ENCODE results near the gene ITGA2. TPM values are rescaled to one million over a fixed set of nuclear protein-coding genes. Genes with fewer than 3 reads are reported as not detected.

The ITGA2 gene
- total and polyA plus RNA-seq, 2 experiments from 2014 or later = 10.4 to 21.5 TPM

GRCh38 chr5:52983731-52984636 is 5.2 kb upstream of the ITGA2 start:
- Histone ChIP-seq H3K4me3 (no peak overlapping the region), H3K27ac (peak overlapping the region; percentile 16), H3K9me3 (ENCODE audit: low read depth) (no peaks in the 10 kb centered on the region), H3F3A (ENCODE audit: insufficient read depth) (peaks cover 59% of the 10 kb centered on the region), H2AFZ (no peak overlapping the region), H3K9me2 (ENCODE audit: insufficient read depth) (no peaks in the 10 kb centered on the region), H3K27me3 (replicated peaks; ENCODE audit: insufficient read depth) (no peaks in the 10 kb centered on the region), H3K79me2 (ENCODE audit: insufficient read depth) (no peaks in the 10 kb centered on the region), H3K4me2 (ENCODE audit: unreplicated experiment) (no peak overlapping the region), H4K20me1 (ENCODE audit: insufficient read depth) (no peaks in the 10 kb centered on the region), H3K9ac (no peak overlapping the region), H3K4me1 (ENCODE audit: insufficient read depth) (peaks cover 47% of the 10 kb centered on the region), H3K36me3 (ENCODE audit: low read depth) (no peaks in the 10 kb centered on the region)
- no peak for TF ChIP-seq EZH2 (IDR thresholded peaks at IDR 0.05; ENCODE audit: insufficient read depth, poor library complexity, severe bottlenecking)
- no peak for TF ChIP-seq EZH2phosphoT487 (IDR thresholded peaks at IDR 0.05; ENCODE audit: insufficient read depth, low read depth)
- DNase-seq = peak; percentile 53
- in situ Hi-C loops (cut with MboI) = no loop called here
- 4 to 10% methylated on average over 3 of the region's 3 CpGs for WGBS, 2 experiments (ENCODE audit: low coverage in 1 of 2, low lambda C conversion rate in 2 of 2, missing lambda C conversion rate in 2 of 2)

- Histone ChIP-seq H3K4me3 (no peak overlapping the region), H2AFZ (no peak overlapping the region), H3K9me3 (ENCODE audit: low read depth) (no peaks in the 10 kb centered on the region), H3K27me3 (replicated peaks; ENCODE audit: insufficient read depth) (no peaks in the 10 kb centered on the region), H3K9me2 (ENCODE audit: insufficient read depth) (no peaks in the 10 kb centered on the region), H3K27ac (peak overlapping the region; percentile 38), H4K20me1 (ENCODE audit: insufficient read depth) (no peaks in the 10 kb centered on the region), H3K4me1 (ENCODE audit: insufficient read depth) (peaks cover 48% of the 10 kb centered on the region), H3K79me2 (ENCODE audit: insufficient read depth) (peaks cover 11% of the 10 kb centered on the region), H3K4me2 (ENCODE audit: unreplicated experiment) (no peak overlapping the region), H3K36me3 (ENCODE audit: low read depth) (no peaks in the 10 kb centered on the region), H3F3A (ENCODE audit: insufficient read depth) (peaks cover 64% of the 10 kb centered on the region), H3K9ac (no peak overlapping the region)
- TF ChIP-seq EZH2 (IDR thresholded peaks at IDR 0.05; ENCODE audit: insufficient read depth, poor library complexity, severe bottlenecking) (no peak), EZH2phosphoT487 (IDR thresholded peaks at IDR 0.05; ENCODE audit: insufficient read depth, low read depth) (no peak)
- 29 to 36% methylated on average over 3 of the region's 3 CpGs for WGBS, 2 experiments (ENCODE audit: low coverage in 1 of 2, low lambda C conversion rate in 2 of 2, missing lambda C conversion rate in 2 of 2)
- DNase-seq = peak; percentile 80
- in situ Hi-C loops (cut with MboI) = no loop called here
Observed at GRCh38 chr5:52985306-52985705, 3.8 kb upstream of the ITGA2 start.

- TF ChIP-seq EZH2phosphoT487 (IDR thresholded peaks at IDR 0.05; ENCODE audit: insufficient read depth, low read depth) = no peak
- TF ChIP-seq EZH2 (IDR thresholded peaks at IDR 0.05; ENCODE audit: insufficient read depth, poor library complexity, severe bottlenecking) = no peak
- Histone ChIP-seq H3K27me3 (replicated peaks; ENCODE audit: insufficient read depth) (no peaks in the 10 kb centered on the region), H3F3A (ENCODE audit: insufficient read depth) (peaks cover 71% of the 10 kb centered on the region), H3K79me2 (ENCODE audit: insufficient read depth) (peaks cover 36% of the 10 kb centered on the region), H3K27ac (peak overlapping the region; percentile 62), H3K4me2 (ENCODE audit: unreplicated experiment) (peak overlapping the region; percentile 80), H3K9me3 (ENCODE audit: low read depth) (no peaks in the 10 kb centered on the region), H2AFZ (no peak overlapping the region), H3K36me3 (ENCODE audit: low read depth) (0 out of 2 replicates have a peak, but pooled peaks cover 3% of the 10 kb centered on the region), H3K9me2 (ENCODE audit: insufficient read depth) (no peaks in the 10 kb centered on the region), H3K4me1 (ENCODE audit: insufficient read depth) (peaks cover 61% of the 10 kb centered on the region), H3K4me3 (peak overlapping the region; percentile 82), H4K20me1 (ENCODE audit: insufficient read depth) (no peaks in the 10 kb centered on the region), H3K9ac (peak overlapping the region; percentile 79)
- in situ Hi-C loops (cut with MboI) = no loop called here
- DNase-seq = peak; percentile 84
- WGBS, 2 experiments (ENCODE audit: low coverage in 1 of 2, low lambda C conversion rate in 2 of 2, missing lambda C conversion rate in 2 of 2) = 12 to 14% methylated on average over 4 of the region's 4 CpGs
Observed at GRCh38 chr5:52987711-52988331, 1.3 kb upstream of the ITGA2 start.

- in situ Hi-C loops (cut with MboI) = no loop called here
- H3K4me1 ChIP-seq (ENCODE audit: insufficient read depth) = peaks cover 58% of the 10 kb centered on the region
- peak overlapping the region; percentile 79 for H3K9ac ChIP-seq
- WGBS, 2 experiments (ENCODE audit: low coverage in 1 of 2, low lambda C conversion rate in 2 of 2, missing lambda C conversion rate in 2 of 2) = 2 to 3% methylated on average over 16 of the region's 16 CpGs
- peaks cover 68% of the 10 kb centered on the region for H3F3A ChIP-seq (ENCODE audit: insufficient read depth)
- H3K9me3 ChIP-seq (ENCODE audit: low read depth) = no peaks in the 10 kb centered on the region
- no peaks in the 10 kb centered on the region for H3K27me3 ChIP-seq (replicated peaks; ENCODE audit: insufficient read depth)
- H3K27ac ChIP-seq = peak overlapping the region; percentile 62
- H3K79me2 ChIP-seq (ENCODE audit: insufficient read depth) = peaks cover 42% of the 10 kb centered on the region
- peak overlapping the region; percentile 82 for H3K4me3 ChIP-seq
- H2AFZ ChIP-seq = peak overlapping the region; percentile 90
- H3K36me3 ChIP-seq (ENCODE audit: low read depth) = 0 out of 2 replicates have a peak, but pooled peaks cover 4% of the 10 kb centered on the region
- H3K9me2 ChIP-seq (ENCODE audit: insufficient read depth) = no peaks in the 10 kb centered on the region
- H3K4me2 ChIP-seq (ENCODE audit: unreplicated experiment) = peak overlapping the region; percentile 80
- H4K20me1 ChIP-seq (ENCODE audit: insufficient read depth) = no peaks in the 10 kb centered on the region
- TF ChIP-seq EZH2phosphoT487 (IDR thresholded peaks at IDR 0.05; ENCODE audit: insufficient read depth, low read depth) = no peak
- no peak for TF ChIP-seq EZH2 (IDR thresholded peaks at IDR 0.05; ENCODE audit: insufficient read depth, poor library complexity, severe bottlenecking)
- peak; percentile 57 for DNase-seq
Observed at GRCh38 chr5:52988335-52989024, 672 bp upstream of the ITGA2 start.

All from GM23248 (cell line).